ENCODE measurements around the gene UBE2D3. TPM values are rescaled to one million over a fixed set of nuclear protein-coding genes. Genes with fewer than 3 reads are reported as not detected.
"Not testable (repeated sequence)": the region's sequence is repeated elsewhere in the genome, so short reads cannot be mapped to it uniquely, and the experiment has no call there.

UBE2D3 gene
- polyA plus RNA-seq (ENCODE audit: insufficient read length in 12 of 12) = 100 to 1,000 TPM; 267 to 626 (median 287) TPM
- long read RNA-seq, donor 1, full-length matches to known transcripts = 76 of 348 reads
- long read RNA-seq, donor 1, partial matches to known transcripts = 157 of 348 reads
- long read RNA-seq, donor 1, other reads (novel, unspliced or antisense) = 115 of 348 reads
- long read RNA-seq, donor 2, full-length matches to known transcripts = 110 of 141 reads
- long read RNA-seq, donor 2, partial matches to known transcripts = 20 of 141 reads
- long read RNA-seq, donor 2, other reads (novel, unspliced or antisense) = 11 of 141 reads
- long read RNA-seq, donor 3, full-length matches to known transcripts = 35 of 41 reads
- long read RNA-seq, donor 3, partial matches to known transcripts = 6 of 41 reads
- long read RNA-seq, donor 3, other reads (novel, unspliced or antisense) = 0 of 41 reads
- long read RNA-seq, donor 4, transcript UBE2D3-210 (8 exons, 3,990 nt) = major isoform, 17 of 49 reads
- long read RNA-seq, donor 4, transcript UBE2D3-207 (8 exons, 2,368 nt) = minor isoform, 5 of 49 reads
- long read RNA-seq, donor 4, partial matches to known transcripts = 5 of 49 reads
- long read RNA-seq, donor 4, other reads (novel, unspliced or antisense) = 20 of 49 reads
- long read RNA-seq, donor 5, full-length matches to known transcripts = 71 of 247 reads
- long read RNA-seq, donor 5, partial matches to known transcripts = 78 of 247 reads
- long read RNA-seq, donor 5, other reads (novel, unspliced or antisense) = 98 of 247 reads
- long read RNA-seq, donor 6, transcript UBE2D3-208 (8 exons, 2,227 nt) = minor isoform, 6 of 73 reads
- long read RNA-seq, donor 6, transcript UBE2D3-210 (8 exons, 3,990 nt) = major isoform, 25 of 73 reads
- long read RNA-seq, donor 6, transcript UBE2D3-207 (8 exons, 2,368 nt) = minor isoform, 9 of 73 reads
- long read RNA-seq, donor 6, partial matches to known transcripts = 32 of 73 reads
- long read RNA-seq, donor 6, other reads (novel, unspliced or antisense) = 0 of 73 reads
- long read RNA-seq, donor 7, transcript UBE2D3-210 (8 exons, 3,990 nt) = major isoform, 23 of 64 reads
- long read RNA-seq, donor 7, partial matches to known transcripts = 16 of 64 reads
- long read RNA-seq, donor 7, other reads (novel, unspliced or antisense) = 19 of 64 reads
- long read RNA-seq, donor 8, transcript UBE2D3-210 (8 exons, 3,990 nt) = major isoform, 44 of 147 reads
- long read RNA-seq, donor 8, transcript UBE2D3-207 (8 exons, 2,368 nt) = minor isoform, 7 of 147 reads
- long read RNA-seq, donor 8, transcript UBE2D3-208 (8 exons, 2,227 nt) = minor isoform, 9 of 147 reads
- long read RNA-seq, donor 8, partial matches to known transcripts = 75 of 147 reads
- long read RNA-seq, donor 8, other reads (novel, unspliced or antisense) = 11 of 147 reads
- long read RNA-seq, donor 9, transcript UBE2D3-210 (8 exons, 3,990 nt) = major isoform, 20 of 33 reads
- long read RNA-seq, donor 9, partial matches to known transcripts = 7 of 33 reads
- long read RNA-seq, donor 9, other reads (novel, unspliced or antisense) = 0 of 33 reads
- long read RNA-seq, donor 10, full-length matches to known transcripts = 50 of 69 reads
- long read RNA-seq, donor 10, partial matches to known transcripts = 13 of 69 reads
- long read RNA-seq, donor 10, other reads (novel, unspliced or antisense) = 6 of 69 reads
- long read RNA-seq, donor 11, full-length matches to known transcripts = 89 of 191 reads
- long read RNA-seq, donor 11, partial matches to known transcripts = 31 of 191 reads
- long read RNA-seq, donor 11, other reads (novel, unspliced or antisense) = 71 of 191 reads

DNA sequence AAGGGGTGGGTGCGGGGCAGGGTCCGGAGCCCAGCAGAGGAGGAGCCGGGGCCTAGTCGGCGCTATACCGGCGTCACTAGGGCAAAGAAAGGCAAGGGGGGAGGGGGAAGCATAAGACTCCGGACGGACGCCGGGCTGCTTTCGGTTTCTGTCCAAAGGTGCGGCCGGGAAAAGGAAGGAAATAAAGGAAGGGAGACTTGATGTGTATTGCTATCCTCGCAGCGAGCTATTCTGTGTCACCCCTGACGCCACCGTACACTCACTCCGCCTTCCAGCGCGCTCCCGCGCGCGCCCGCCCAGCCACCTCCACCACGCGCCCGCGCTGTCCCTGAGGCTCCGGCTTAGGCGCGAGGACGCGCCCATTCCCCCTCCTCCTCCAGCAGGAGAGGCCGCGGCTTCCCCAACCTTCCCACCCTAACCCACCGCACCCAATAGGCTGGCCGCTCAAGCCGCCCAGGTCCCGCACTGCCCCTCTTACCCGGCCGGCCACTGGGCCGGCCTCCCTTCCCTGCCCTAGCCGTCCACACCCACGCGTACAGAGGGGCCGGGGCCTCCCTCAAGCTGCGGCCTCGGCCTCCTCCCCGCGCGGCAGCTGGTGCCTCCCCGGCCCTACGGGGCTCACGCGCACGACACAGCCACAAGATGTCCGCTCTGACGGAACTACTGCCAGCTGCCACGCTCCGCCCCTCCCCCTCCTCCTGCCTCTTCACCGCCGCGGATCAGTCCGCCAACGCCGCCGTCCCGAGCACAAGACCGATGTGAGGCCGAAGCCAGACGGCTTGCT, at the start of gene UBE2D3:
Gene UBE2D3 (minus strand): TSS at position 662 of the 784 bp plus-strand sequence. CDS start 1,043 bp downstream, outside the sequence.
- DNase-seq = peak; percentile 97

- no peak for DNase-seq
These were observed 44.4 kb upstream of the UBE2D3 start for GRCh38 chr4:102871772-102872171.

DNA sequence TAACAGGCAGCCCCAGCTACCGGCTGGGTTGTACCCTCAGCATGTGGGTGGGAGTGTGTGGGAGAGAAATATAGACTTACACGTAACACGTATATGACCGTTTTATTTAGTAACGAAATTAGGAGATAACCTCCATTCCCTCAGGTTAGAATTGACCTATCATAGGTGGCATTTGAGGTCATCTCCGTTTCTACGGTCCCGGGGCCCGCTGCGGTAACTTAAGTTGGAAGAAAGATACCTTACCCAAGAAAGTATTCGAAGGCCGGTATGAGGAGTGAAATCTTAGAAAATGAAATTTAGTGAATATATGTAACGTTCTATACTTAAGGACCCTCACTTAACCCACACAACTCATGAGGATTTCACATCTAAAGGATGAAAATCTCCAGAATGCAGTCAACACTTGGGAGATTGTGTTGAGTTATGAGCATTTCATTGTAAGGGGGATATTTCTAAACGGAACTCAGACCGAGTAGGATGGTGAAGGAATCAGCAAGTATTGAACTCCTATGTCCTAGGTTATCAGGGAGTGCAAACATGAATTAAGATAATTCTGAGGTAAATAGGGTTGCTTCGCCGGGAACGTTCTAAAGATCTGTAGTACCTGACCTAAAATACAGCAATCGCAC, 42.3 kb upstream of the UBE2D3 start:
- no peak for DNase-seq

- DNase-seq = peak; percentile 93
These were observed 41.6 kb upstream of the UBE2D3 start, which contains the start of gene CISD2 for GRCh38 chr4:102868781-102869568. TSS of gene CISD2 (plus strand) at chr4:102868992. CDS start at chr4:102869085, 93 bp downstream.

DNA sequence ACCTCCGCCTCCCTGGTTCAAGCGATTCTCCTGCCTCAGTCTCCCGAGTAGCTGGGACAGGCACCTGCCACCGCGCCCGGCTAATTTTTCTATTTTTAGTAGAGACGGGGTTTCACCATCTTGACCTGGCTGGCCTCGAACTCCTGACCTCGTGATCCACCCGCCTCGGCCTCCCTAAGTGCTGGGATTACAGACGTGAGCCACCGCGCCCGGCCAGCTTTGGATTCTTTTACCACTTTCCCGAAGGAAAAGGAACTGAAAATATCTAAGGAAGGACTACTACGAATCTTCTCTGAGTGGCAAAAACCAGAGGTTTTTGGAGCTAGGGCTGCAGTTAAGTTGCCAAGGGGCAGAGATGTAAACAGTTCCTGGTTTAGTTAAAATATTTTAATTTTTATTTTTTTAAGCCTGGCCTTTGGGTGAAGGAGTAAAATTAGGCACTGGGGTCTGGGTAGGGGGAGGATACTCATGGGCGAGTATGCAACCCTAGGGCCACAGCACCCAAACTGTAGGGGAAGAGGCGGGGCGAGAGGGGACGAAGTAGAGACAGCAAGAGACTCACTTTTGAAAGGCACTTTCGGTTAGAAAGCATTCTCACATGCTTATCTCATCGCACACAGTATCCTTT, 40.9 kb upstream of the UBE2D3 start:
- no peak for DNase-seq

DNA sequence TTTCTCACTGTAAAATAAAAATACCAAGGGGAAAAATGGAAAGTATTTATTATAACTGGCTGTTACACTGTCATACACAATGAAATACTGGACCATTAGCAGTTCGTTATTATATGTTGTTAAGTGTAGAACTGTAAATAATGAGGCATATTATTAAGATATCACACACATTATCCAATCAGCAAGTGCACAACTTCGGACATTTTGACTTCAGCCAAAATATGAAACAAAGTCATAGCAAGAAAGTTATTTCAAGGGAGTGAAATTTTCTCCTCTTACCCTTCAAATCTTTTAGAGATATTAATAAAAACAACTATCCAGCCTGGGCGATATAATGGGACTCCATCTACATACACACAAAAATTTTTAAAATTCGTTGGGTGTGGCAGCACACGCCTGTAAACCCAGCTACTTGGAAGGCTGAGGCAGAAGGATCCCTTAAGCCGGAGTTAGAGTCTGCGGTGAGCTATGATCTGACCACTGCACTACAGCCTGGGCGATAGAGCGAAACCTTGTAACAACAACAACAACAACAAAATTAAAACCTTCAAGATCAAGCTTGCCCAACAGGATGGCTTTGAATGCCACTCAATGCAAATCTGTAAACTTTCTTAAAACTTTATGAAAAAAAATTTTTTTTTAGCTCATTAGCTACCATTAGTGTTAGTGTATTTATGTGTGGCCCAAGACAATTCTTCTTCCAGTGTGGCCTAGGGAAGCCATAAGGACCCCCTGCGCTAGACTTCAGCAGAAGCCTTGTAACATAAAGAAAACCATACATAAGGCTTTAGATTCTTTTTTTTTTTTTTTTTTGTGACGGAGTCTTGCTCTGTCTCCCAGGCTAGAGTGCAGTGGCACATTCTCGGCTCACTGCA, 40.2 kb upstream of the UBE2D3 start:
- no peak for DNase-seq

GRCh38 chr4:102865327-102865726, 38.0 kb upstream of the UBE2D3 start:
- DNase-seq = not testable (repeated sequence)

DNA sequence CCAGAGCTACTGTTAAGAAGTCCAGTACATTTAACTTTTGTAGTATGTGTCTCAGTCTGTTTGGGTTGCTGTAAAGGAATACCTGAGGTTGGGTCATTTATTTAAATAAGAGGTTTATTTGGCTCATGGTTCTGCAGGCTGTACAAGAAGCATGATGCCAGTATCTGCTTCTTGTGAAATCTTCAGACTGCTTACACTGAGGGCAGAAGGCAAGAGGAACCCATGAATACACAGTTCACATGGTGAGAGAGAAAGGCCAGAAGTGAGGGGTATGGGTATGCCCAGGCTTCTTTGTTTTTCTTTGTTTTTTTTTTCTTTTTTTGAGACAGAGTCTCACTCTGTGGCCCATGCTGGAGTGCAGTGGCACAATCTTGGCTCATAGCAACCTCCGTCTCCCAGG, 35.4 kb upstream of the UBE2D3 start:
- DNase-seq = no peak

DNA sequence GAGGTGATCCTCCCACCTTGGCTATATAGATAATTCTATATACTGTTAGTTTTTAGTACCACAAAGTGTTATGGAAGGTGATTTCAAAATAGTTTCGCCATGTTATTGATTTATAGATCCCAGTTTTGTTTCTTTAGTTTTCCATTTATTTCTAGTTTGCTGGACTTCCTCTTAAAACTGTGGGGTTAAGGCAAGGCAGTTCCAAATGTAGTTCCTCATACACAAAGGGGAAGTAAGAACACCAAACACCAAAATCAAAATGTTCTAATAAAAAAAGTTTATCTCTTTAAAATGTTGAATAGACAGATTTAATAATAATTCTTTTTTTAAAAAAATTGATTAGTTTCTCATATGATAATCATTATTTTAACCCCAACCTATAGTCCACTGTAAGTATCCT, 34.7 kb upstream of the UBE2D3 start:
- no peak for DNase-seq

- no peak for DNase-seq
These were observed 33.4 kb upstream of the UBE2D3 start for GRCh38 chr4:102860611-102861324.

DNA sequence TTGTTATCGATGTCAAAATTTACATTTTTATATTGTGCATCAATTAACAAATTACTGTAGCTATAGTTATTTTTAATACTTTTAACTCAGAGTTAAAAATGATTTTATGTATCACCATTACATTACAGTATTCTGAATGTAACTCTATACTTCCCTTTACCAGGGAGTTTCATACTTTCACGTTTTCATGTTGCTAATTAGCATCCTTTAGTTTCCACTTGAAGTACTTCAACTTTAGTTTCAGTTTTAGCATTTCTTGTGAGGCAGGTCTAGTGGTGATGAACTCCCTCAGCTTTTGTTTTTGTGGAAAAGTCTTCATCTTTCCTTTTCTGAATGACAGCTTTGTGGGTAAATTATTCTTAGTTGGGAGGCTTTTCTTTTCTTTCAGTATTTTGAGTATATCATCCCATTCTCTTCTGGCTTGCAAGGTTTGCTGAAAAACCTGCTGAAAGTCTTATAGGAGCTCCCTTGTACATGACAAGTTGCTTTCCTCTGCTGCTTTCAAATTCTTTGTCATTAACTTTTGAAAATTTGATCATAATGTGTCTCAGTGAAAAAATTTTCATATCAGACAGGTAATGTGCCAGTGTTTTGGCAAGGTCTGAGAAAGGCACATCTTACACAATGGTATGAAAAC, 31.6 kb upstream of the UBE2D3 start:
- no peak for DNase-seq

- no peak for DNase-seq
These were observed 23.0 kb upstream of the UBE2D3 start for GRCh38 chr4:102850370-102850769.

DNA sequence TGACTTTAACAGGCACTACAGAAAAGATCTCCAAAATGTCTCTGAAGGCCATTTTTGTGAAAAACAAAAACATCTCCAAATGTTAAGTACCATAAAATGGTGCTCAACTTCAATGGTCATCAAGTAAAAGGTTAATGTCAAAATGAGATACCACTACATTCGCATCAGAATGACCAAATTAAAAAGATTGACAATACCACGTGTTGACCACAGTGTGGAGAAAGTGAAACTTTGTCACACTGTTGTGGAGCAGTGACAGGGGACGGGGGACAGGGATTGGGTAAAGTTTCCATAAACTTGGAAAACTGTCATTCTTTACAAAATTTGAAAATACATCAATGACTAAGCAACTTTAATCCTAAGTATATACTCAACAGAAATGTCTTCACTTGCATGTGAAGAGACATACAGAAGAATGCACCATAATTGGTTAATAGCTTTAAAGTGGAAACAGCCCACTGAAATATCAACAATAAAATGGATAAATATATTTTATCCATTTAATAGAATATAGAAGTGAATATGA, 22.3 kb upstream of the UBE2D3 start:
- no peak for DNase-seq

GRCh38 chr4:102847687-102848086, 20.3 kb upstream of the UBE2D3 start:
- DNase-seq = no peak

- DNase-seq = no peak
These were observed 16.6 kb upstream of the UBE2D3 start for GRCh38 chr4:102843938-102844337.
